ENCODE measurements around the gene ZFPM1. TPM values are rescaled to one million over a fixed set of nuclear protein-coding genes. Genes with fewer than 3 reads are reported as not detected.

The ZFPM1 gene
- polyA plus RNA-seq, 1 experiment, result 0.22 TPM

DNA sequence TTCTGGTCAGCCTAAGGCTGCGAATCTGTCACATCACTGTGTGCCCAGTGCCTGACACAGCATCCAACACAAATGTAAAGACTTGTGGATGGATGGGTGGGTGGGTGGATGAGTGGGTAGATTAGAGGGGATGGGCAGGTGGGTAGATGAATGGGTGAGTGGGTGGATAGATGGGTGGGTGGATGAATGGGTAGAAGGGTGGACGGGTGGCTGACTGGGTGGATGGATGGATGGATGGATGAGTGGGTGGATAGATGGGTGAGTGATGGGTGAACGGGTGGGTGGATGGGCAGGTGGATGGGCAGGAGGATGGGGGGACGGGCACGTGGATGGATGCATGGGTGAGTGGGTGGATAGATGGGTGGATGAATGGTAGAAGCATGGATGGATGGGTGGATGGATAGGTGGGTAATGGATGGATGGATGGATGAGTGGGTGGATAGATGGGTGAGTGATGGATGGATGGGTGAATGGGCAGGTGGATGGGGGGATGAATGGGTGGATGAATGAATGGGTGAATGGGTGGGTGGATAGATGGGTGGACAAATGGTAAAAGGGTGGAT, 31.1 kb upstream of the ZFPM1 start:
- no peak for DNase-seq (ENCODE audit: low read depth)
- POLR2A ChIA-PET, result no interaction called here
- CTCF ChIA-PET, result no interaction called here

DNA sequence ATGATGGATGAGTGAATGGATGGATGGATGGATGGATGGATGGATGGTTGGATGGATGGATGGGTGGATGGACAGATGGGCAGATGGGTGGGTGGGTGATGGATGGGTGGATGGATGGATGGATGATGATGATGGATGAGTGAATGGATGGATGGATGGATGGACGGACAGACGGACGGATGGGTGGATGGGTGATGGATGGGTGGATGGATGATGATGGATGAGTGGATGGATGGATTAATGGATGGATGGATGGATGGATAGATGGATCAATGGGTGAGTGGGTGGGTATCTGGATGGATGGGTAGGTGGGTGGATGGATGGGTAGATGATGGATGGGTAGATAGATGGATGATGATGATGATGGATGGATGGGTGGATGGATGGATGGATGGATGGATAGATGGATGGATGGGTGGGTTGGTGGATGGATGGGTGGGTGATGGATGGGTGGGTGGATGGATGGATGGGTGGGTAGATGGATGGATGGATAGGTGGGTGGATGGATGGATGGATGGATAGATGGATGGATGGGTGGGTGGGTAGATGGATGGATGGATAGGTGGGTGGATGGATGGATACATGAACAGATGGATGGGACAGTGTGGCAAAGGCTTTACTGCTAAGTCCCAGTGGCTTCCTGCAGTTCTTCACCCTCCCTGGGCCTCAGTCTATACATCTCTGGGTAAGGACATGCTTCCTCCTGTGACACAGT, 30.2 kb upstream of the ZFPM1 start:
- TF ChIP-seq, protein P1, sequence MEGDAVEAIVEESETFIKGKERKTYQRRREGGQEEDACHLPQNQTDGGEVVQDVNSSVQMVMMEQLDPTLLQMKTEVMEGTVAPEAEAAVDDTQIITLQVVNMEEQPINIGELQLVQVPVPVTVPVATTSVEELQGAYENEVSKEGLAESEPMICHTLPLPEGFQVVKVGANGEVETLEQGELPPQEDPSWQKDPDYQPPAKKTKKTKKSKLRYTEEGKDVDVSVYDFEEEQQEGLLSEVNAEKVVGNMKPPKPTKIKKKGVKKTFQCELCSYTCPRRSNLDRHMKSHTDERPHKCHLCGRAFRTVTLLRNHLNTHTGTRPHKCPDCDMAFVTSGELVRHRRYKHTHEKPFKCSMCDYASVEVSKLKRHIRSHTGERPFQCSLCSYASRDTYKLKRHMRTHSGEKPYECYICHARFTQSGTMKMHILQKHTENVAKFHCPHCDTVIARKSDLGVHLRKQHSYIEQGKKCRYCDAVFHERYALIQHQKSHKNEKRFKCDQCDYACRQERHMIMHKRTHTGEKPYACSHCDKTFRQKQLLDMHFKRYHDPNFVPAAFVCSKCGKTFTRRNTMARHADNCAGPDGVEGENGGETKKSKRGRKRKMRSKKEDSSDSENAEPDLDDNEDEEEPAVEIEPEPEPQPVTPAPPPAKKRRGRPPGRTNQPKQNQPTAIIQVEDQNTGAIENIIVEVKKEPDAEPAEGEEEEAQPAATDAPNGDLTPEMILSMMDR (IDR thresholded peaks at IDR 0.05; ENCODE audit: insufficient read depth, low read depth, low read length), result no peak
- ChIA-PET CTCF (interaction anchor here (1.0 kb wide), 1 partner anchor 360 kb away, joined by 3 read pairs; no protein-coding TSS in a partner anchor), POLR2A (no interaction called here)
- DNase-seq (ENCODE audit: low read depth), result no peak
- Histone ChIP-seq H3K27me3 (ENCODE audit: control insufficient read depth, insufficient read depth, low read length) (no peaks in the 10 kb centered on the region), H3K36me3 (ENCODE audit: control insufficient read depth, insufficient read depth, low read length) (peaks cover 9% of the 10 kb centered on the region), H3K4me3 (ENCODE audit: low read depth, low read length) (no peak overlapping the region)

More for the DNA sequence above, 31.1 kb upstream of the ZFPM1 start:
- Histone ChIP-seq H3K36me3 (ENCODE audit: control insufficient read depth, insufficient read depth, low read length) (peaks cover 9% of the 10 kb centered on the region), H3K4me3 (ENCODE audit: low read depth, low read length) (no peak overlapping the region), H3K27me3 (ENCODE audit: control insufficient read depth, insufficient read depth, low read length) (no peaks in the 10 kb centered on the region)
- TF ChIP-seq, protein P1 (IDR thresholded peaks at IDR 0.05; ENCODE audit: insufficient read depth, low read depth, low read length), result no peak

DNA sequence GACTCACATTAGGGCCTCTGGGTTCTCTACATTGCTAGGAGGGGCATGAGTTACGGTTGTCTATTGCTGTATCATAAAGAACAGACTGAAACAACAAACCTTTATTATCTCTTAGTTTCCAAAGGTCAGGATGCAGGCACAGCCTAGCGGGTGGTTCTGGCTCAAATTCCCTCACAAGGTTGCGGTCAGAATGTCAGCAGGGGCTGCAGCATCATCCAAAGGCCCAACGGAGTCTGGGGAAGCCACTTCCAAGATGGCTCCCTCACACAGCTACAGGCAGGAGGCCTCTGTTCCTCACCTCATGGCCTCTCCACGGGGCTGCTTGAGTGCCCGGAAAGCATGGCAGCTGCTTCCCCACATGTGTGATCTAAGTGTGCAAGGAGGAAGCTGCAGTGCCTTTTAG, 29.6 kb upstream of the ZFPM1 start:
- ChIA-PET CTCF (interaction anchor here (1.0 kb wide), 1 partner anchor 360 kb away, joined by 3 read pairs; no protein-coding TSS in a partner anchor), POLR2A (no interaction called here)
- TF ChIP-seq, protein P1 (IDR thresholded peaks at IDR 0.05; ENCODE audit: insufficient read depth, low read depth, low read length), result no peak
- no peak for DNase-seq (ENCODE audit: low read depth)
- Histone ChIP-seq H3K36me3 (ENCODE audit: control insufficient read depth, insufficient read depth, low read length) (peaks cover 7% of the 10 kb centered on the region), H3K4me3 (ENCODE audit: low read depth, low read length) (no peak overlapping the region), H3K27me3 (ENCODE audit: control insufficient read depth, insufficient read depth, low read length) (no peaks in the 10 kb centered on the region)

DNA sequence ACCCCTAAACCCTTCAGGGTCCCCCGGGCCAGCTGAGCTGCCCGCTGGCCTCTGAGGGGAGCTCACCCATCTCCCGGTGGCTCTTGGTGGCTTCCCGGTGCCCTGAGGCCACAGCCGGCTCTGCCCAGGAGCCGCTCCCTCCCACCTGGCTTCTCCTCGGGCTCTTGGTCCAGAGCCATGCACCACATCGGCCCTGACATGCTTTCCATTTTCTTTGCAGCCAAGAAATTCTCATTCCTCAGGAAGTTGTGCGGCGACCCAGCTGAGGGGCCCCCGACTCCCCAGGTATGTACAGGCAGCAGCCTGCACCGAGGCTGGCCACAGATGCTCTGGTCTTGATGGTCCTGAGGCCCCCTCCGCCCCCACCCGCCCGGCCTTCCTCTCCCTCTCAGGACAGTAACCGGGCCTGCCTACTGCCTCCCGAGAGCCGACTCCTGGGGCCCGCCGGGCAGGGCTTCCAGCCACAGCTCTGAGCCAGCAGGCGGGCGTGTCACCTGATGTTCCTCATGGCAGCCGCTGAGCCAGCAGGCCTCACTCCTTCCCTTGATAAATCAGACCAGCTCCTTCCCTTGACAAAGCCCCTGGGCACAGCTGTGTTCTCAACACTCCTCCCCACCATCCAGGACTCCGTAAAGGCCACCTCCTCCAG, 28.4 kb upstream of the ZFPM1 start:
- POLR2A ChIA-PET, result no interaction called here
- TF ChIP-seq, protein P1 (IDR thresholded peaks at IDR 0.05; ENCODE audit: insufficient read depth, low read depth, low read length), result no peak
- peaks cover 7% of the 10 kb centered on the region for H3K36me3 ChIP-seq (ENCODE audit: control insufficient read depth, insufficient read depth, low read length)
- no peak for DNase-seq (ENCODE audit: low read depth)
- H3K27me3 ChIP-seq (ENCODE audit: control insufficient read depth, insufficient read depth, low read length), result no peaks in the 10 kb centered on the region
- no peak overlapping the region for H3K4me3 ChIP-seq (ENCODE audit: low read depth, low read length)
- CTCF ChIA-PET, result interaction anchor here (0.6 to 1.1 kb wide), 2 partner anchors 18 to 134 kb away, joined by 4 read pairs; no protein-coding TSS in a partner anchor

DNA sequence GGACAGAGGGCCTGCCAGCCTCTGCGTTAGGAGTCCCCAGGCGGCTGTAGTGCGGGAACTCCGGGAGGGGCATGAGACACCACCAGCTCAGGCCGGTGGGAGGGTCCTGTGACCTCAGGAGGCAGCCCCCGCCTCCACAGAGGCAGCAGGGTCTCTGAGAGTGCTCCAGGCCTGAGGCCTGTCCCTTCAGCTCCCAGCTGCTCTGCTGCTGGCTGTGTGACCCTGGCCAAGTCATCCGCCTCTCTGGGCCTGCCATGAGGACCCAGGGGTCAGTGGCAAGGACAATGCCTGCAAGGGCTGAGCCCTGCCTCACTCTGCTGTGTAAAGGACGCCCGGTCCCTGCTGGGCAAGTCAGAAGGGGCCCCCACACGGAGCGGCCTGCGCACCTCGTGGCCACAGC, 27.1 kb upstream of the ZFPM1 start:
- CTCF ChIA-PET, result interaction anchor here (0.9 kb wide), 1 partner anchor 232 kb away, joined by 3 read pairs; no protein-coding TSS in a partner anchor
- TF ChIP-seq, protein P1 (IDR thresholded peaks at IDR 0.05; ENCODE audit: insufficient read depth, low read depth, low read length), result no peak
- Histone ChIP-seq H3K36me3 (ENCODE audit: control insufficient read depth, insufficient read depth, low read length) (peaks cover 6% of the 10 kb centered on the region), H3K4me3 (ENCODE audit: low read depth, low read length) (no peak overlapping the region), H3K27me3 (ENCODE audit: control insufficient read depth, insufficient read depth, low read length) (no peaks in the 10 kb centered on the region)
- no peak for DNase-seq (ENCODE audit: low read depth)
- POLR2A ChIA-PET, result no interaction called here
